ENCODE data around the gene HTR3C. TPM values are rescaled to one million over a fixed set of nuclear protein-coding genes. Genes with fewer than 3 reads are reported as not detected.

The HTR3C gene, protein sequence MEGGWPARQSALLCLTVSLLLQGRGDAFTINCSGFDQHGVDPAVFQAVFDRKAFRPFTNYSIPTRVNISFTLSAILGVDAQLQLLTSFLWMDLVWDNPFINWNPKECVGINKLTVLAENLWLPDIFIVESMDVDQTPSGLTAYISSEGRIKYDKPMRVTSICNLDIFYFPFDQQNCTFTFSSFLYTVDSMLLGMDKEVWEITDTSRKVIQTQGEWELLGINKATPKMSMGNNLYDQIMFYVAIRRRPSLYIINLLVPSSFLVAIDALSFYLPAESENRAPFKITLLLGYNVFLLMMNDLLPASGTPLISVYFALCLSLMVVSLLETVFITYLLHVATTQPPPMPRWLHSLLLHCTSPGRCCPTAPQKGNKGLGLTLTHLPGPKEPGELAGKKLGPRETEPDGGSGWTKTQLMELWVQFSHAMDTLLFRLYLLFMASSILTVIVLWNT
- not detected for total RNA-seq

DNA sequence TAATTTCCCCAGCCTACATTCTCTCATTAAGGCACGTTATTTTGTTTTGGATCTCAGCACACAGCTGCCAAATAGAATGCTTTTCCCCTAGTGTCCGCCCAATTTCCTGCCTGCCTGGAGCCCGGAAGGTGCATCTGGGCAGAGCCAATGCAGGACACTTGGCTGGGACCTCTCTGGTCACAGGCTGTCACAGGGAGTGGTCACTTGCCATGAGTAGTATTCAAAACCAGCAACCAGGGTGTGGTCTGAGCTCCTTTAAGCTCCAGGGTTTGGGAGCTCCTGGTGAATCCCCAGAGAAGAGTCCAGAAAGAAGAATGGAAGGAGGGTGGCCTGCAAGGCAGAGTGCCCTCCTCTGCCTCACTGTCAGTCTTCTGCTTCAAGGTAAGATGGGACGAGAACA lies at the start of gene HTR3C:
Gene HTR3C (plus strand): TSS at position 281 of the 400 bp plus-strand sequence. CDS start 34 bp downstream, at position 315.

GRCh38 chr3:184017672-184018423 lies 35.0 kb upstream of the HTR3C start, which contains the start of gene ABCC5:
TSS of gene ABCC5 (minus strand) at chr3:184017884. CDS start at chr3:184014392, 3,492 bp downstream.

GRCh38 chr3:184031187-184031792 lies 21.6 kb upstream of the HTR3C start, which contains the start of gene HTR3D:
TSS of gene HTR3D (plus strand) at chr3:184031742. CDS start at chr3:184031742, 0 bp downstream.

DNA sequence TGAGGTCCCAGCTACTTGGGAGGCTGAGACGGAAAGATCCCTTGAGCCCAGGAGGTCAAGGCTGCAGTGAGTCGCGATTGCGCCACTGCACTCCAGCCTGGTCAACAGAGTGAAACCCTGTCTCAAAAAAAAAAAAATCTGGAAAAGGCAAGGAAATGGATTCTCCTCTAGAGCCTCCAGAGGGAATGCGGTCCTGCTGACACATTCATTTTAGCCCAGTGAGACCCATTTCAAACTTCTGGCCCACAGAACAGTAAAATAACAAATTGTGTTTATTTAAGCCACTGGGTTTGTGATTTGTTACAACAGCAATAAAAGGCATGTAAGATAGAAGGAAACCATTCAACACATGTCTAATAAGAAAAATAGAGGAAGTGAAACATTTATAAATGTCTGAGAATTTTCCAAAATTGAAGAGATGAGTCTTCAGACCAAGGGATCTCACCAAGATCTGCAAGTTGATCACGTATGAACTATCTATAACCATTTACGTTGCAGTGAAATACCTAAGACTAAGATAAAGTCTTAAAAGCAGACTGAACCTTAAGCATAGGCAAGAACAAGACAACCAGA lies 44.0 kb downstream of the HTR3C start, which contains the start of gene HTR3E:
Gene HTR3E (plus strand): TSS at position 254 of the 573 bp plus-strand sequence. CDS start 466 bp downstream, outside the sequence.

Small RNA genes within 50 kb of the gene (small RNA-seq; reads per million reads assigned to genes)
- gene RF00019 = not detected

Other genes starting within 250 kb of the HTR3C start
- gene MAP6D1, start 227.5 kb upstream of the HTR3C start, total RNA-seq = 9.9 TPM
- gene PARL, start 168.2 kb upstream of the HTR3C start, total RNA-seq = 26.3 TPM
- 50.3 TPM for gene ABCC5, start 35.2 kb upstream of the HTR3C start, total RNA-seq
- gene HTR3D, start 21.3 kb upstream of the HTR3C start, total RNA-seq = not detected
- gene HTR3E, start 44.0 kb downstream of the HTR3C start, total RNA-seq = not detected
- 40.1 TPM for gene EIF2B5, start 82.3 kb downstream of the HTR3C start, total RNA-seq
- 39.4 TPM for gene DVL3, start 102.3 kb downstream of the HTR3C start, total RNA-seq
- 388 TPM for gene AP2M1, start 121.8 kb downstream of the HTR3C start, total RNA-seq
- 72.2 TPM for gene ABCF3, start 133.2 kb downstream of the HTR3C start, total RNA-seq
- gene VWA5B2, start 176.5 kb downstream of the HTR3C start, total RNA-seq = 3.9 TPM
- gene ALG3, start 195.9 kb downstream of the HTR3C start, total RNA-seq = 15.2 TPM
- 0.92 TPM for gene EEF1AKMT4, start 196.6 kb downstream of the HTR3C start, total RNA-seq
- gene CAMK2N2, start 208.5 kb downstream of the HTR3C start, total RNA-seq = 15.0 TPM
- 18.7 TPM for gene ECE2, start 223.0 kb downstream of the HTR3C start, total RNA-seq
- 291 TPM for gene PSMD2, start 246.2 kb downstream of the HTR3C start, total RNA-seq